ENCODE data around the gene TMEM270.
"Not testable (repeated sequence)": the region's sequence is repeated elsewhere in the genome, so short reads cannot be mapped to it uniquely, and the experiment has no call there.

TMEM270 gene

GRCh38 chr7:73881352-73882046, 20.5 kb downstream of the TMEM270 start:
- DNase-seq (ENCODE audit: extremely low read depth, low read depth): no peak
- TF ChIP-seq CTCF (IDR thresholded peaks at IDR 0.05; ENCODE audit: low read depth, low read length, missing control alignments): no peak

GRCh38 chr7:73882047-73882402, 21.1 kb downstream of the TMEM270 start:
- DNase-seq (ENCODE audit: extremely low read depth, low read depth): no peak
- TF ChIP-seq CTCF (IDR thresholded peaks at IDR 0.05; ENCODE audit: low read depth, low read length, missing control alignments): no peak
- no peak overlapping the region for H3K4me3 ChIP-seq (replicated peaks; ENCODE audit: low read depth, low read length)

More at GRCh38 chr7:73881352-73882046, 20.5 kb downstream of the TMEM270 start:
- no peak overlapping the region for H3K4me3 ChIP-seq (replicated peaks; ENCODE audit: low read depth, low read length)

DNA sequence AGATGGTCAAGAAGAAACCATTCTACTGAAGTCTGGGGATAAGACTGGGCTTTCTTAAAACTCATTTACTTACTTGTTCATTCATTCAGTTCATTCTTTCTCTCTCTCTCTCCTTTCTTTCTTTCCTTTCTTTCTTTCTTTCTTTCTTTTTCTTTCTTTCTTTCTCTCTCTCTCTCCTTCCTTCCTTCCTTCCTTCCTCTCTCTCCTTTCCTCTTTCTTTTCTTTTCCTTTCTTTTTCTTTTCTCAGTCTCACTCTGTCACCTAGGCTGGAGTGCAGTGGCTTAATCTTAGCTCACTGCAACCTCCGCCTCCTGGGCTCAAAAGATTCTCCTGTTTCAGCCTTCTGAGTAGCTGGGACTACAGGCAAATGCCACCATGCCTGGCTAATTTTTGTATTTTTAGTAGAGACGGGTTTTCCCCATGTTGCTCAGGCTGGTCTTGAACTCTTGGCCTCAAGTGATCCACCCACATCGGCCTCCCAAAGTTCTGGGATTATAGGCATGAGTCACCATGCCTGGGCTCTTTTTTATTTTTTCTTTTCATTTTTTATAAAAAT, 24.0 kb downstream of the TMEM270 start:
- DNase-seq (ENCODE audit: extremely low read depth, low read depth): not testable (repeated sequence)

DNA sequence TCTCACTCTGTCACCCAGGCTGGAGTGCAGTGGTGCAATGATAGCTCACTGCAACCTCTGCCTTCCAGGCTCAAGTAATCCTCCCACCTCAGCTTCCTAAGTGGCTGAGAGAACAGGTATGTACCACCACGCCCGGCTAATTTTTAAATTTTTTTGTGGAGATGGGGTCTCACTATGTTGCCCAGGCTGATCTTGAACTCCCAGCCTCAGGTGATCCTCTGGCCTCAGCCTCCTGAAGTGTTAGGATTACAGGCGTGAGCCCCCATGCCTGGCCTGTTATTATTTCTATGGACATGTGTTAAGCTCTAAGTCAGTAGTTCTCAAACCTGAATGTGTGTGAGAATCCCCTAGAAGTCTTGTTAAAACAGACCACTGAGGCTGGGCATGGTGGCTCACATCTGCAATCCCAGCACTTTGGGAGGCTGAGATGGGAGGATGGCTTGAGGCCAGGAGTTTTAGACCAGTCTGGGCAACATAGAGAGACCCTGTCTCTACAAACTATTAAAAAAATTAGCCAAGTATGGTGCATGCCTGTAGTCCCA, 24.5 kb downstream of the TMEM270 start:
- no peak for DNase-seq (ENCODE audit: extremely low read depth, low read depth)
- no peak for TF ChIP-seq CTCF (IDR thresholded peaks at IDR 0.05; ENCODE audit: low read depth, low read length, missing control alignments)
- no peak overlapping the region for H3K4me3 ChIP-seq (replicated peaks; ENCODE audit: low read depth, low read length)

More for the DNA sequence above, 24.0 kb downstream of the TMEM270 start:
- H3K4me3 ChIP-seq (replicated peaks; ENCODE audit: low read depth, low read length): not testable (repeated sequence)

DNA sequence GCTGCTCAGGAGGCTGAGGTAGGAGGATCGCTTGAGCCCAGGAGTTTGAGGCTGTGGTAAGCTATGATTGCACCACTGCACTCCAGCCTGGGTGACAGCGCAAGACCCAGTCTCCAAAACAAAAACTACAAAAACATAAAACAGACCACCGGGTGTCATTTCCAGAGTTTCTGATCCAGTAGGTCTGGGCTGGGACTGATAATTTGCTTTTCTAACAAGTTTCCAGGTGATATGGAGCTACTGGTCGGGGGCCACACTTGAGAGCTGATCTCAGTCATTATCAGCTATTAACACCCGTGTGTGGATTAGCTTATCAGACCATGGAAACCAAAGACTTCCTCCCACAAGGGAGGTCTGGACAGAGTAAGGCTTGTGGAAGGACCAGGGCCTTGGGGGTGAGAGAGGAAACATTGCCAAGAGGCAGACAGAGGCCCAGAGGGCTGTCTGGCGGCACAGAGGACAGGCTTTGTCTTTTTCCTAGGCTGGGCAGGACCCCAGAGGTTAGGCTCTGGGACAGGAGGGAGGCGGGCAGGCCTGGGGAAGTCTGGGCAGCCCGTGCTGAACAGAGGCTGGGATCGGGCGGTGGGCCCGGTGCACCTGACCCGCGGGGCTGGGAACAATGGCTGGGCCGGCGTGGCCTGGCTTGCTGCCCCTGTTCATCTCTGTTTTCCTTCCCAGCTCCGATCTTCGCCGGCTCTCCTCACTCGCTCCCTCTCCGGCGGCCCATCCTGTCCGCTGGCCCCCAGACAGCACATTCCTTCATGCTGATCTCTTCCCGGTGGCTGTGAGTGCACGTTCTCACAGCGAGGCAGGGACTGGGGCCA, 25.2 kb downstream of the TMEM270 start:
- TF ChIP-seq CTCF (IDR thresholded peaks at IDR 0.05; ENCODE audit: low read depth, low read length, missing control alignments): no peak
- no peak overlapping the region for H3K4me3 ChIP-seq (replicated peaks; ENCODE audit: low read depth, low read length)
- DNase-seq (ENCODE audit: extremely low read depth, low read depth): no peak

GRCh38 chr7:73887762-73888161, 26.8 kb downstream of the TMEM270 start:
- no peak for DNase-seq (ENCODE audit: extremely low read depth, low read depth)
- no peak overlapping the region for H3K4me3 ChIP-seq (replicated peaks; ENCODE audit: low read depth, low read length)
- no peak for TF ChIP-seq CTCF (IDR thresholded peaks at IDR 0.05; ENCODE audit: low read depth, low read length, missing control alignments)

- no peak overlapping the region for H3K4me3 ChIP-seq (replicated peaks; ENCODE audit: low read depth, low read length)
- no peak for TF ChIP-seq CTCF (IDR thresholded peaks at IDR 0.05; ENCODE audit: low read depth, low read length, missing control alignments)
- DNase-seq (ENCODE audit: extremely low read depth, low read depth): no peak
Observed at GRCh38 chr7:73888959-73889358, 28.0 kb downstream of the TMEM270 start.
